H9 (cell line): Measurements from ENCODE around the gene MT1H. TPM values are rescaled to one million over a fixed set of nuclear protein-coding genes. Genes with fewer than 3 reads are reported as not detected.
"Not testable (repeated sequence)": the region's sequence is repeated elsewhere in the genome, so short reads cannot be mapped to it uniquely, and the experiment has no call there.

Source experiments
- DNase-seq: peaks from one replicate; pipeline ENCODE4 v3.0.0-alpha.2; 2017
- H2AFZ ChIP-seq: one replicate; pipeline ENCODE4 v1.6.1; 2013; ENCODE audit warnings: mild to moderate bottlenecking, low read length, control low read depth, moderate library complexity
- H2AK5ac ChIP-seq: 2 replicates; pipeline ENCODE4 v1.6.1; 2013; ENCODE audit warnings: low read length, control low read depth, mixed read lengths; ENCODE audit not compliant: insufficient read length
- H2BK120ac ChIP-seq: one replicate; pipeline ENCODE4 v1.6.1; 2013; ENCODE audit warnings: low read depth, mild to moderate bottlenecking, low read length, control low read depth, inconsistent platforms; ENCODE audit not compliant: poor library complexity, severe bottlenecking
- H2BK12ac ChIP-seq: 2 replicates; pipeline ENCODE4 v1.6.1; 2013; ENCODE audit warnings: low read length, control low read depth, mixed read lengths, low read depth; ENCODE audit not compliant: insufficient read length
- H2BK15ac ChIP-seq: 2 replicates; pipeline ENCODE4 v1.6.1; 2013; ENCODE audit warnings: low read depth, low read length, control low read depth
- H2BK20ac ChIP-seq: one replicate; pipeline ENCODE4 v1.6.1; 2013; ENCODE audit warnings: low read depth, mild to moderate bottlenecking, low read length, control low read depth, inconsistent platforms; ENCODE audit not compliant: poor library complexity, severe bottlenecking
- H2BK5ac ChIP-seq: 2 replicates; pipeline ENCODE4 v1.6.1; 2013; ENCODE audit warnings: low read length, control low read depth, mixed read lengths; ENCODE audit not compliant: insufficient read length
- H3K14ac ChIP-seq: 2 replicates; pipeline ENCODE4 v1.6.1; 2013; ENCODE audit warnings: low read length, control low read depth; ENCODE audit not compliant: insufficient read depth
- H3K18ac ChIP-seq: 2 replicates; pipeline ENCODE4 v1.6.1; 2013; ENCODE audit warnings: low read depth, mild to moderate bottlenecking, mixed read lengths, low read length, control low read depth; ENCODE audit not compliant: insufficient read length
- H3K23ac ChIP-seq: 2 replicates; pipeline ENCODE4 v1.6.1; 2013; ENCODE audit warnings: low read length, control low read depth, mixed read lengths, low read depth; ENCODE audit not compliant: insufficient read length
- H3K23me2 ChIP-seq: 2 replicates; pipeline ENCODE4 v1.6.1; 2013; ENCODE audit warnings: low read depth, mild to moderate bottlenecking, mixed read lengths, low read length, control low read depth; ENCODE audit not compliant: insufficient read length, poor library complexity, severe bottlenecking
- H3K27ac ChIP-seq: 2 replicates; pipeline ENCODE4 v1.5.1; 2013; ENCODE audit warnings: low read length, control low read depth, mixed read lengths, low read depth; ENCODE audit not compliant: insufficient read length
- H3K27me3 ChIP-seq: 2 replicates; pipeline ENCODE4 v1.6.1; 2013; ENCODE audit warnings: low read length, control low read depth, inconsistent platforms; ENCODE audit not compliant: insufficient read depth
- H3K4ac ChIP-seq: 2 replicates; pipeline ENCODE4 v1.6.1; 2013; ENCODE audit warnings: low read depth, mild to moderate bottlenecking, control low read depth, inconsistent platforms, low read length, moderate library complexity
- H3K4me1 ChIP-seq: 2 replicates; pipeline ENCODE4 v1.6.1; 2013; ENCODE audit warnings: low read length, control low read depth, inconsistent platforms; ENCODE audit not compliant: insufficient read depth
- H3K4me2 ChIP-seq: 2 replicates; pipeline ENCODE4 v1.6.1; 2013; ENCODE audit warnings: low read length, control low read depth, mixed read lengths; ENCODE audit not compliant: insufficient read length, insufficient read depth
- H3K56ac ChIP-seq: 2 replicates; pipeline ENCODE4 v1.6.1; 2013; ENCODE audit warnings: low read depth, mild to moderate bottlenecking, mixed read lengths, low read length, control low read depth; ENCODE audit not compliant: insufficient read length
- H3K79me1 ChIP-seq: 2 replicates; pipeline ENCODE4 v1.6.1; 2013; ENCODE audit warnings: low read depth, mild to moderate bottlenecking, moderate library complexity, low read length, control low read depth, inconsistent platforms; ENCODE audit not compliant: insufficient read depth, poor library complexity, severe bottlenecking
- H3K79me2 ChIP-seq: 2 replicates; pipeline ENCODE4 v1.6.1; 2013; ENCODE audit warnings: low read length, control low read depth, inconsistent platforms; ENCODE audit not compliant: insufficient read depth
- H3K9ac ChIP-seq: 2 replicates; pipeline ENCODE4 v1.6.1; 2013; ENCODE audit warnings: low read length, control low read depth, mixed read lengths; ENCODE audit not compliant: insufficient read length; ENCODE audit errors: extremely low read depth
- H3K9me3 ChIP-seq: one replicate; pipeline ENCODE4 v1.6.1; 2013; ENCODE audit warnings: low read depth, low read length, inconsistent platforms; ENCODE audit not compliant: control insufficient read depth
- H3T11ph ChIP-seq: one replicate; pipeline ENCODE4 v1.6.1; 2013; ENCODE audit warnings: mild to moderate bottlenecking, low read length, control low read depth, inconsistent platforms
- H4K20me1 ChIP-seq: one replicate; pipeline ENCODE4 v1.6.1; 2013; ENCODE audit not compliant: control insufficient read depth, insufficient read length, insufficient read depth
- H4K5ac ChIP-seq: 2 replicates; pipeline ENCODE4 v1.6.1; 2013; ENCODE audit warnings: low read depth, mild to moderate bottlenecking, mixed read lengths, low read length, control low read depth; ENCODE audit not compliant: insufficient read length
- H4K8ac ChIP-seq: replicated peaks from 2 replicates; pipeline ENCODE4 v1.6.1; 2013; ENCODE audit warnings: low read length, control low read depth, mixed read lengths, low read depth; ENCODE audit not compliant: insufficient read length
- H4K91ac ChIP-seq: 2 replicates; pipeline ENCODE4 v1.6.1; 2013; ENCODE audit warnings: low read depth, mild to moderate bottlenecking, moderate library complexity, mixed read lengths, low read length, control low read depth; ENCODE audit not compliant: insufficient read length
- H3K27ac Mint-ChIP-seq, 3 experiments: 2 replicates in 2 of 3; 3 replicates in 1 of 3; pipeline ENCODE4 v1.8.0; 2020 to 2021; ENCODE audit warnings: mixed read lengths in 3 of 3, mild to moderate bottlenecking in 1 of 3, moderate library complexity in 1 of 3
- H3K27me3 Mint-ChIP-seq: 2 replicates; pipeline ENCODE4 v1.8.0; 2021; ENCODE audit warnings: low read depth, mild to moderate bottlenecking, moderate library complexity, mixed read lengths
- H3K36me3 Mint-ChIP-seq, 3 experiments: 2 replicates in 2 of 3; 3 replicates in 1 of 3; pipeline ENCODE4 v1.8.0; 2020 to 2021; ENCODE audit warnings: low read depth in 3 of 3, mixed read lengths in 3 of 3; ENCODE audit not compliant: insufficient read depth in 1 of 3
- H3K4me1 Mint-ChIP-seq, 2 experiments: 2 replicates each; pipeline ENCODE4 v1.8.0; 2020; ENCODE audit warnings: mixed read lengths in 2 of 2
- H3K4me3 Mint-ChIP-seq, 2 experiments: 2 replicates in 1 of 2; 3 replicates in 1 of 2; pipeline ENCODE4 v1.8.0; 2020 to 2021; ENCODE audit warnings: mild to moderate bottlenecking in 2 of 2, mixed read lengths in 2 of 2, moderate library complexity in 1 of 2
- H3K9me3 Mint-ChIP-seq, 2 experiments: 2 replicates in 1 of 2; 3 replicates in 1 of 2; pipeline ENCODE4 v1.8.0; 2020; ENCODE audit warnings: mild to moderate bottlenecking in 2 of 2, mixed read lengths in 2 of 2, moderate library complexity in 1 of 2
- CTCF ChIP-seq: fragments of 200-600 bp; sonication (generic); conservative IDR thresholded peaks from 3 replicates; pipeline ENCODE4 v1.8.0; 2021; ENCODE audit warnings: antibody characterized with exemption, mild to moderate bottlenecking
- WGBS: extraction: QIAGEN DNeasy Blood & Tissue Kit; methylation state at CpG from one replicate; pipeline ENCODE4 v1.1.7; 2013; ENCODE audit warnings: missing lambda C conversion rate, low lambda C conversion rate, mixed read lengths; ENCODE audit not compliant: insufficient read length; ENCODE audit errors: extremely low coverage; 5-methylcytosine and 5-hydroxymethylcytosine counted together
- total RNA-seq: library from RNA; stranded (reverse); gene quantifications from 2 replicates; pipeline ENCODE4 v1.2.1, GENCODE V29; 2021

MT1H gene
- total RNA-seq, 1 experiment from 2014 or later: 12.5 TPM

GRCh38 chr16:56716761-56717160, 47.1 kb downstream of the MT1H start:
- peaks cover 0 to 4% of the 10 kb centered on the region in 2 experiments; a peak in 2 of 5 replicates for H3K9me3 Mint-ChIP-seq
- Histone ChIP-seq H3K9me3 (no peaks in the 10 kb centered on the region), H2AK5ac (no peak overlapping the region), H3K23me2 (no peaks in the 10 kb centered on the region), H3K14ac (no peak overlapping the region), H3K4me2 (no peak overlapping the region), H3T11ph (no peak overlapping the region), H2BK120ac (no peak overlapping the region), H4K91ac (no peak overlapping the region), H4K8ac (no peak overlapping the region), H3K4ac (no peak overlapping the region), H4K20me1 (no peaks in the 10 kb centered on the region), H3K18ac (no peak overlapping the region), H3K79me1 (no peaks in the 10 kb centered on the region), H3K4me1 (no peaks in the 10 kb centered on the region), H4K5ac (no peak overlapping the region), H3K9ac (no peak overlapping the region), H3K79me2 (no peaks in the 10 kb centered on the region), H3K27me3 (no peaks in the 10 kb centered on the region; the same call in 1 of the 2 replicates), H2BK20ac (no peak overlapping the region), H2BK5ac (no peak overlapping the region), H2AFZ (no peak overlapping the region), H2BK15ac (no peak overlapping the region), H3K56ac (no peak overlapping the region), H3K27ac (no peak overlapping the region), H2BK12ac (no peak overlapping the region), H3K23ac (no peak overlapping the region)
- H3K4me3 Mint-ChIP-seq: no peak overlapping the region
- TF ChIP-seq CTCF: no peak
- peaks cover 5 to 9% of the 10 kb centered on the region in 2 experiments for H3K4me1 Mint-ChIP-seq
- H3K27me3 Mint-ChIP-seq: peaks cover 53% of the 10 kb centered on the region
- no CpG with 5 or more reads among the region's 3 CpGs for WGBS
- H3K36me3 Mint-ChIP-seq: no peaks in the 10 kb centered on the region
- DNase-seq: no peak
- H3K27ac Mint-ChIP-seq: no peak overlapping the region

GRCh38 chr16:56717532-56717931, 47.9 kb downstream of the MT1H start:
- not testable (repeated sequence) for H3K4ac ChIP-seq, H2BK15ac ChIP-seq, H2BK20ac ChIP-seq, H3K14ac ChIP-seq, H3K27ac ChIP-seq, H3K79me1 ChIP-seq, H4K8ac ChIP-seq, H3K27ac Mint-ChIP-seq, H3K79me2 ChIP-seq, H3K18ac ChIP-seq, H3K23ac ChIP-seq, H3K27me3 ChIP-seq, H3K4me3 Mint-ChIP-seq, H3K56ac ChIP-seq, H3K9me3 ChIP-seq, DNase-seq, H2BK5ac ChIP-seq, H3K4me1 ChIP-seq, H3K4me2 ChIP-seq, H2BK12ac ChIP-seq, H4K91ac ChIP-seq, H3T11ph ChIP-seq, H3K4me1 Mint-ChIP-seq, H2BK120ac ChIP-seq, H4K5ac ChIP-seq, H3K23me2 ChIP-seq, H4K20me1 ChIP-seq, H3K36me3 Mint-ChIP-seq, H2AK5ac ChIP-seq, H2AFZ ChIP-seq, H3K9ac ChIP-seq, H3K9me3 Mint-ChIP-seq
- no CpG with 5 or more reads among the region's 2 CpGs for WGBS
- peaks cover 52% of the 10 kb centered on the region for H3K27me3 Mint-ChIP-seq
